Skeletal muscle tissue (tissue), 4 donors: Measurements from ENCODE around the gene GSKIP. TPM values are rescaled to one million over a fixed set of nuclear protein-coding genes. Genes with fewer than 3 reads are reported as not detected.

Source experiments
- H3K27ac ChIP-seq: one replicate; pipeline ENCODE4 v1.7.0; 2013; ENCODE audit warnings: mild to moderate bottlenecking, low read depth, low read length, inconsistent platforms
- H3K27me3 ChIP-seq, 3 donors: one replicate each; pipeline ENCODE4 v1.7.0; 2013; ENCODE audit warnings: low read length in 3 of 3; ENCODE audit not compliant: control insufficient read depth in 3 of 3, insufficient read depth in 3 of 3
- H3K36me3 ChIP-seq, 3 donors: one replicate each; pipeline ENCODE4 v1.7.0; 2013; ENCODE audit warnings: low read length in 3 of 3; ENCODE audit not compliant: control insufficient read depth in 3 of 3, insufficient read depth in 3 of 3
- H3K4me1 ChIP-seq, 3 donors: one replicate each; pipeline ENCODE4 v1.7.0; 2013; ENCODE audit warnings: low read length in 3 of 3, mild to moderate bottlenecking in 3 of 3; ENCODE audit not compliant: control insufficient read depth in 3 of 3, insufficient read depth in 3 of 3
- H3K4me3 ChIP-seq, 3 donors: one replicate each; pipeline ENCODE4 v1.7.0; 2013; ENCODE audit warnings: low read length in 3 of 3
- H3K9ac ChIP-seq, 3 donors: one replicate each; pipeline ENCODE4 v1.7.0; 2013; ENCODE audit warnings: low read length in 3 of 3, mild to moderate bottlenecking in 3 of 3, moderate library complexity in 2 of 3, low read depth in 1 of 3
- H3K9me3 ChIP-seq, 3 donors: one replicate each; pipeline ENCODE4 v1.7.0; 2013; ENCODE audit warnings: low read length in 3 of 3; ENCODE audit not compliant: control insufficient read depth in 3 of 3
- total RNA-seq: library from RNA; depleted of rRNA; stranded (reverse); fragments of >200 nt; gene quantifications from one replicate; pipeline ENCODE4 v1.2.3, GENCODE V29; 2014
- donor health status: Osteomylitis.

GSKIP gene
- total RNA-seq, 1 donor from 2014 or later = 10.4 TPM

DNA sequence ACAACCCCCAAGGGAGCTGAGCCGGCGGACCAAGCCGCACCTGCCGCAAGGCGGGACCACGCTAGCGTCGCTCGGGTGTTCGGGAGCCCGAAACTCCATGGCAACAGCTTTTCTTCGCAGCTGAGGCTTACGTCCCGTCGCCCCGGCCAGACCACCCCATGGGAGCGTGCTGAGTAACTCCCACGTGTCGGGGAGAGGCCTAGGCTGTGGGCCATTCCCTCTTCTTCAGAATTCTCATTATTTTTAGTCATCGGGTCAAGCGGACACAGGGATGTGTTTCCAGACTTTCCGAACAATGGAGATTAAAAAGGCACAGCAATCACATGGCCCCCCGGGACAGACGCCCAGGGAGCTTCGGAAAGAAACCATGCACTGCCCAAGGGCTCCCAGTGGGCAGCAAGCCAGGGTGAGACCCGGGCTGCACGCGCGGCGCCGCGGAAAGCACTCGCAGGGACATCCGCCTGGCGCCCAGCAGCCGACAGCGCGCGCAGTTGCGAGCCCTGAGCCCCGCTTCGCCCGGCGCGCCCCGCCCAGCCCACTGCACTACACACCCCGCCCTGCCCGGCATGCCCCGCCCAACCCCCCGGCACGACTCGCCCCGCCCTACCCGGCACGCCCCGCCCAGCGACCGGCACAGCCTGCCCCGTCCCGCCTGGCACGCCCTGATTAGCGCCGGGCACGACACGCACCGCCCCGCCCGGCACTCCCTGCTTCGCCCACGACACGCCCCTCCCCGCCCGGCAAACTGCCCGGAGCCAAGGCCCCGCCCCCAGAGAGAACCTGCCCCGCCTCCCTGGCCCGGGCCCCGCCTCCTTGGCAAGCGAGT is 28.2 kb downstream of the GSKIP start:
- H3K9ac ChIP-seq = peak overlapping the region; percentile 66 to 84 (median 81)
- H3K27ac ChIP-seq = peak overlapping the region; percentile 25
- H3K36me3 ChIP-seq = no peaks in the 10 kb centered on the region
- peak overlapping the region; percentile 79 to 86 (median 82) for H3K4me3 ChIP-seq
- no peaks in the 10 kb centered on the region for H3K27me3 ChIP-seq
- no peaks in the 10 kb centered on the region for H3K9me3 ChIP-seq
- peaks cover 8 to 15% (median 10%) of the 10 kb centered on the region in 3 donors for H3K4me1 ChIP-seq

DNA sequence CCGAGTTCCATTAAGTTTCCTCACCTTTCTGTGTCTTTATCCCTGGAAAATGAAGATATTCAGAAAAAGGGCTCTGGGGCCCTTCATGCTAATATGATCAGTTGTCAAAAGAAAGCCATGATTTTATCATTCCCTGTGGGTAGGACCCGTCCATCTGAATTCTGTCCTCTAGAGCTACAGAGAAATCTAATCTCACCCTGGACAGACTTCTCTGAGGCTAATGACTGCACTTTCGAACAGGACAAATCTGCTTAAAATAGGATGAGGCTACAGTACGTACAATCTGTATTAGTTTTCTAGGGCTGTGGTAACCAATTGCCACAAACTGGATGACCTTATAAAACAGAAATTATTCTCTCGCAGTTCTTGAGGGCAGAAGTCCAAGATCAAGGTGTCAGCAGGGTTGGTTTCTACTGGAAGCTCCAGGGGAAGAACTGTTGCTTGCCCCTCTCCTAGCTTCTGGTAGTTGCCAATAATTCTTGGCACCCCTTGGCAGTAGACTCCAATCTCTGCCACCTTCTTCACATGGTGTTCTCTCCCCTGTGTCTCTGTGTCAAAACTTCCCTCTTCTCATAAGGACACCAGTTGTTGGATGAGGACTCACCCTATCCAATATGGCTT is 29.9 kb downstream of the GSKIP start:
- H3K9me3 ChIP-seq = no peaks in the 10 kb centered on the region
- H3K27ac ChIP-seq = no peak overlapping the region
- no peak overlapping the region for H3K4me3 ChIP-seq
- peaks cover 8 to 15% (median 10%) of the 10 kb centered on the region in 3 donors for H3K4me1 ChIP-seq
- H3K27me3 ChIP-seq = no peaks in the 10 kb centered on the region
- no peaks in the 10 kb centered on the region for H3K36me3 ChIP-seq
- no peak overlapping the region for H3K9ac ChIP-seq

DNA sequence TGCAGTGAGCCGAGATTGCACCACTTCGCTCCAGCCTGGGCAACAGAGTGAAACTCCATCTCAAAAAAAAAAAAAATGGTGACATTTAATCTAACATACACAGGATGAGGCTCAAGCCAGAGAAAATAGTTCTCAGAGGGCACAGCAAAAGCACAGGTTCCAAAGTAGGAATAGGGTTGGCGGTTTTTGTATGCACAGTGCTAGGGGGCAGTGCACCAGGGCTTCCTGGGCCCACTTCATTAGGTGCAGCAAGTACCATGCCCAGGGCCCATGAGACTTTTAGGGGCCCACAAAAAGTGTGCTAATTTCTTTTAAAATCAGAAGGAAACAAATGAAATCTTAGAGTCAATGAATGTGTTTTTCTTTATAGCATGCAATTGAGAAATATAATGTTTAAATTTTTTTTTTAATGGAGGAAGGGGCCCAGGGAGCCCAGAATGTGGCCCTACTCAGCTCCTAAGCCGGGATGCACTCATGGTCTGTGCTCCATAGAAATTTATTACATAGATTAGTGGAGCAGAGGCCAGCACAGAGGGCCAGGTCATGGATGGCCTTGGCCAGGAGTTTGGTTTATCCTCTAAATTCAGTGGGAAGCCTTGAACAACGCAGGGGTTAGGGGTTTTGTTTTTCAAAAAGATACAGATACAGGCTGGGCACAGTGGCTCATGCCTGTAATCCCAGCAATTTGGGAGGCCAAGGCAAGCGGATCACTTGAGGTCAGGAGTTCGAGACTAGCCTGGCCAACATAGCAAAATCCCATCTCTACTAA is 30.9 kb downstream of the GSKIP start:
- Histone ChIP-seq H3K4me3 (no peak overlapping the region), H3K4me1 (peaks cover 8 to 15% (median 10%) of the 10 kb centered on the region in 3 donors), H3K27me3 (no peaks in the 10 kb centered on the region), H3K36me3 (no peaks in the 10 kb centered on the region), H3K27ac (no peak overlapping the region), H3K9ac (no peak overlapping the region), H3K9me3 (no peaks in the 10 kb centered on the region)

DNA sequence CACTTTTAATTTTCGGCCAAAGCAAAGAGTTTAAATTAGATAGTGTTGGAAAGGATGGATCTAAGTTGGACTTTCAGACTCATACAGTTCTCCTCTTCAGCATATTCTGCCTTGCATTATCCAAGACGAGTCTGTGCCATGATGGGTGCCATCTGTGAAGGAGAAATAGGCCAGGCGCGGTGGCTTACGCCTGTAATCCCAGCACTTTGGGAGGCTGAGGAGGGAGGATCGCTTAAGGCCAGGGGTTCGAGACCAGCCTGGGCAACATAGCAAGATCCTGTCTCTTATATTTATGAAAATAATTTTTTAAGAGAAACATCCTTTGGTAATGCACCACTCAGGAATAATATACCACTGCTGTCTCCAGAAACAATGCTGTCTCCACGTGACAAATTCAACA is 35.1 kb downstream of the GSKIP start:
- H3K9ac ChIP-seq = no peak overlapping the region
- no peaks in the 10 kb centered on the region for H3K9me3 ChIP-seq
- no peak overlapping the region for H3K27ac ChIP-seq
- no peaks in the 10 kb centered on the region for H3K36me3 ChIP-seq
- H3K4me3 ChIP-seq = no peak overlapping the region
- H3K4me1 ChIP-seq = peaks cover 0 to 2% (median 0%) of the 10 kb centered on the region in 3 donors
- H3K27me3 ChIP-seq = peaks cover 0 to 5% (median 5%) of the 10 kb centered on the region in 3 donors

DNA sequence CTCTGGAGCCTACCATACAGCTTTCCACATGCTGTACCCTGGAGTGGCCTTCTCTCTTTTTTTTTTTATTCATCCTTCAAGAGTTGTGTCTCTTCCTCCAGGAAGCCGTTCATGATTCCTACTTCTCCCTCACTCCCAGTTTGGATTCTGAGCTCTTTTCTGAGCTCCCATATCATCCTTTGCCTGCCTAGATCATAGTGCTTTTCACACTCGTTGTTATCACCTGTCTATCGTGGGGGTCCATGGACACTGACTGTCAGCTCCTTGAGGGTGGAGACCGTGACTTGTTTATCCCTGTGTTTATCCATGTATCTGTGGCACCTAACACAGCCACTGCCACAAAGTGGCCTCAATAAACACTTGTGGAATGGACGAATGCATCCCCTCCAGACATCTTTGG is 35.6 kb downstream of the GSKIP start:
- Histone ChIP-seq H3K4me3 (no peak overlapping the region), H3K27me3 (peaks cover 0 to 5% (median 5%) of the 10 kb centered on the region in 3 donors), H3K9me3 (no peaks in the 10 kb centered on the region), H3K4me1 (peaks cover 0 to 2% (median 0%) of the 10 kb centered on the region in 3 donors), H3K36me3 (no peaks in the 10 kb centered on the region), H3K9ac (no peak overlapping the region), H3K27ac (no peak overlapping the region)

DNA sequence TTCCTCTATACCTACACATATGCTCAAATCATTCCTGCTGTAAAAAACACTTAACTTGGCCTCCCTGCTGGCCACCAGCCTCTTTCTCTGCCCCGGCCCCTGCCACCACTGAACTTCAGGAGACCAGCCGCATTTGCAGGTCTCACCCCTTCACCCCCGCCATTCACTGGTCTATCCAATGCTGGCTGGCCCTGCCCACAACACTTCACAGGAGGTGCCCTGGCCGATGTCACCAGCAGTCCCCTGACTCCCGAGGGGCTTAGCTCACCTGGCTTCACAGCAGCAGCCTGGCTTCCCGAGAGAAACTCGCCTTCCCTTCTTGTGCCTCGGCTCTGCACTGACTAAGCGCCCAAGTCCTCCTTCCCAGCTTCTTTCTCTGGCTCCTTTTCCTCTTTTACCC is 36.1 kb downstream of the GSKIP start:
- Histone ChIP-seq H3K9ac (no peak overlapping the region), H3K9me3 (no peaks in the 10 kb centered on the region), H3K4me1 (peaks cover 0 to 2% (median 0%) of the 10 kb centered on the region in 3 donors), H3K27me3 (peaks cover 0 to 5% (median 5%) of the 10 kb centered on the region in 3 donors), H3K36me3 (no peaks in the 10 kb centered on the region), H3K4me3 (no peak overlapping the region), H3K27ac (no peak overlapping the region)

DNA sequence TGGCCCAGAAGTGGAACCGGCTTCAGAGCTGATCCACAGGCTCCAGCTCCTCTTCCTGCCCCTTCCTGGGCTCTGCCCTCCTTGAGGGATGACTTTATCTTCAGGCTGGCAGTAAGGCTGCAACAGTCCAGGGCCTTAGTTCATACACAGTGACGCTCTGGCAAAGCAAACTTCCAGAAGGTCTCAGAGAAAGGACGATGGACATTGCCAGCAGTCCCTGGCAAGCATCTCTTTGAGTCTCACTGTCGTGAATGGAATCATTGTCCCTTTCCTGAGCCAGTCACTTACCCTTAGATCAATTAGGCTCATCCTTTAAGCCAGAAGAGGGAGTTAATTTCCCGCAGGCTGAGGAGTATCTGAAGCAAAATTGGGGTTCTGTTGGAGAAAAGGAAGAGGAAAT is 37.2 kb downstream of the GSKIP start:
- Histone ChIP-seq H3K27me3 (peaks cover 0 to 5% (median 5%) of the 10 kb centered on the region in 3 donors), H3K36me3 (no peaks in the 10 kb centered on the region), H3K27ac (no peak overlapping the region), H3K9ac (no peak overlapping the region), H3K9me3 (no peaks in the 10 kb centered on the region), H3K4me1 (peaks cover 0 to 2% (median 0%) of the 10 kb centered on the region in 3 donors), H3K4me3 (no peak overlapping the region)

DNA sequence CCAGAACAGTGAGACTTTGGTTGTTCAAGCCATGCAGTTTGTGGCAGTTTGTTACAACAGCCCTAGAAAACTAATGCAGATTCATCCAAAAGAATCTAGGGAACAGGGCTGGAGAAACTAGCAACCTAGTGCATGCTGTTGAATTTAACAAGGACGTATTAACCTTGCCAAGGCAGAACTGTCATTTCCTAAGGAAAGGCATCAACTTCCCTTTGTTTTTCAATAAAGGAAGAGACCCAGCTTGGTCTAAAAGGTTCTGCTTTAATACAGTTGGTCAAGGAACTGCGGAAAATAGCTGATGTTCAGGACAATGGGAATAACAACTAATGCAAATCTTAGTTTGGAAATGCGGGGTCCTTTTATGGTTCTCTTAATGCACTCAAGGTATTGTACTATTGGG is 40.1 kb downstream of the GSKIP start:
- H3K4me3 ChIP-seq = no peak overlapping the region
- H3K9ac ChIP-seq = no peak overlapping the region
- no peaks in the 10 kb centered on the region for H3K9me3 ChIP-seq
- no peak overlapping the region for H3K27ac ChIP-seq
- no peaks in the 10 kb centered on the region for H3K36me3 ChIP-seq
- H3K27me3 ChIP-seq = peaks cover 0 to 5% (median 5%) of the 10 kb centered on the region in 3 donors
- H3K4me1 ChIP-seq = peaks cover 0 to 2% (median 0%) of the 10 kb centered on the region in 3 donors

DNA sequence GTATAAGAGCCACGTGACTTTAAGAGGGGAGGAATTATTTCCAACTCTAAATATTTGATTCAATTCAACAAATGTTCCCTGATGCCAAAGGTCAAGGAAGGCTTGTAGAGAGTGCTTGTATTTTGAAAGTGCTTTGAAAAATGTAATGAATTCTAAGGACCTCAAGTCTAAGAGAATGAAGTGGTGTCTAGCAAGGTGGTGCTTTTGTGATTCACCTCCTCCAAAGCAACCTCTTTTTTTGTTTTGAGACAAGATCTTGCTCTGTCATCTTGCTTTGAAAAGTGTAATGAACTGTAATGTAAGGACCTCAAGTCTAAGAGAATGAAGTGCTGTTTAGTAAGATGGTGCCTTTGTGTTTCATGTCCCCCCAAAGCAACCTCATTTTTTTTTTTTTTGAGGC is 42.4 kb downstream of the GSKIP start:
- no peak overlapping the region for H3K4me3 ChIP-seq
- H3K36me3 ChIP-seq = no peaks in the 10 kb centered on the region
- H3K27me3 ChIP-seq = peaks cover 0 to 5% (median 5%) of the 10 kb centered on the region in 3 donors
- H3K27ac ChIP-seq = no peak overlapping the region
- H3K9ac ChIP-seq = no peak overlapping the region
- no peaks in the 10 kb centered on the region for H3K9me3 ChIP-seq
- peaks cover 0 to 2% (median 0%) of the 10 kb centered on the region in 3 donors for H3K4me1 ChIP-seq
